IMR-90 (cell line): ENCODE data around the gene COTL1. TPM values are rescaled to one million over a fixed set of nuclear protein-coding genes. Genes with fewer than 3 reads are reported as not detected.
A peak's percentile ranks its signal among the peaks of the same experiment; 100 is the strongest.

Experiments used
- ATAC-seq: fragments of 200-7000 bp; cut with Tn5 transposase; 2 replicates; pipeline ENCODE4 v1.9.1; 2020; ENCODE audit warnings: low read depth, mild to moderate bottlenecking, moderate library complexity
- BruUV-seq: library from RNA; stranded (reverse); fragments of 400-500 nt; replicated peaks from 2 replicates; lab custom pipeline; 2021; lab: Mats Ljungman, UMichigan
- CTCF ChIA-PET: fragments of 300-600 bp; formaldehyde crosslinking; extraction: SDS; loops from one replicate; lab custom pipeline; 2021; ENCODE audit warnings: antibody characterized with exemption; lab: Yijun Ruan, JAX
- POLR2A ChIA-PET: fragments of 300-600 bp; sonication (Branson Sonifier 250); formaldehyde crosslinking; loops from one replicate; lab custom pipeline; 2022; ENCODE audit warnings: antibody characterized with exemption; ENCODE audit not compliant: unreplicated experiment; lab: Charles Lee
- DNase-seq: peaks from one replicate; pipeline ENCODE4 v3.0.0; 2013
- H2AFZ ChIP-seq: replicated peaks from 2 replicates; pipeline ENCODE3; 2013; ENCODE audit warnings: low read length, mild to moderate bottlenecking; ENCODE audit not compliant: poor library complexity
- H2AK5ac ChIP-seq: 2 replicates; pipeline ENCODE4 v1.6.1; 2013; ENCODE audit warnings: low read depth, low read length, inconsistent platforms
- H2AK9ac ChIP-seq: replicated peaks from 2 replicates; pipeline ENCODE3; 2013; ENCODE audit warnings: mild to moderate bottlenecking, low read depth, low read length, moderate library complexity; ENCODE audit not compliant: poor library complexity
- H2BK120ac ChIP-seq: 2 replicates; pipeline ENCODE4 v1.6.1; 2013; ENCODE audit warnings: low read depth, low read length, inconsistent platforms
- H2BK15ac ChIP-seq: 3 replicates; pipeline ENCODE4 v1.6.1; 2013; ENCODE audit warnings: low read depth, low read length, inconsistent platforms
- H2BK20ac ChIP-seq: 2 replicates; pipeline ENCODE4 v1.6.1; 2013; ENCODE audit warnings: low read depth, mild to moderate bottlenecking, inconsistent platforms, low read length, moderate library complexity
- H2BK5ac ChIP-seq: 2 replicates; pipeline ENCODE4 v1.6.1; 2013; ENCODE audit warnings: mild to moderate bottlenecking, low read depth, low read length, inconsistent platforms; ENCODE audit not compliant: poor library complexity, severe bottlenecking
- H3K14ac ChIP-seq: replicated peaks from 2 replicates; pipeline ENCODE4 v1.6.1; 2013; ENCODE audit warnings: low read depth, low read length, inconsistent platforms
- H3K18ac ChIP-seq: 2 replicates; pipeline ENCODE4 v1.6.1; 2013; ENCODE audit warnings: low read depth, low read length, control low read depth
- H3K23ac ChIP-seq: 2 replicates; pipeline ENCODE4 v1.6.1; 2013; ENCODE audit warnings: low read depth, low read length, inconsistent platforms
- H3K27ac ChIP-seq: 2 replicates; pipeline ENCODE4 v1.5.1; 2013; ENCODE audit warnings: mild to moderate bottlenecking, control low read depth, low read length; ENCODE audit not compliant: insufficient read depth
- H3K27me3 ChIP-seq: 2 replicates; pipeline ENCODE4 v1.6.1; 2013; ENCODE audit warnings: low read length; ENCODE audit not compliant: control insufficient read depth, insufficient read depth
- H3K36me3 ChIP-seq: 2 replicates; pipeline ENCODE4 v1.6.1; 2013; ENCODE audit warnings: low read length, mixed read lengths; ENCODE audit not compliant: control insufficient read depth, insufficient read depth
- H3K4ac ChIP-seq: 2 replicates; pipeline ENCODE4 v1.6.1; 2013; ENCODE audit warnings: low read depth, low read length, inconsistent platforms
- H3K4me1 ChIP-seq: 2 replicates; pipeline ENCODE4 v1.6.1; 2013; ENCODE audit warnings: low read length, mixed read lengths; ENCODE audit not compliant: control insufficient read depth, insufficient read depth
- H3K4me2 ChIP-seq: 2 replicates; pipeline ENCODE4 v1.6.1; 2013; ENCODE audit warnings: low read depth, mild to moderate bottlenecking, control low read depth, low read length, moderate library complexity
- H3K4me3 ChIP-seq: 2 replicates; pipeline ENCODE4 v1.5.1; 2013; ENCODE audit warnings: low read depth, mild to moderate bottlenecking, control low read depth, low read length, moderate library complexity; ENCODE audit not compliant: insufficient read depth
- H3K56ac ChIP-seq: 2 replicates; pipeline ENCODE4 v1.6.1; 2013; ENCODE audit warnings: low read length, inconsistent platforms; ENCODE audit not compliant: insufficient read depth; ENCODE audit errors: extremely low read depth
- H3K79me1 ChIP-seq, 2 experiments: 2 replicates each; pipeline ENCODE4 v1.6.1; 2013; ENCODE audit warnings: low read length in 2 of 2, inconsistent platforms in 1 of 2, low read depth in 1 of 2
- H3K9ac ChIP-seq: 2 replicates; pipeline ENCODE4 v1.6.1; 2013; ENCODE audit warnings: low read depth, low read length, control low read depth
- H3K9me1 ChIP-seq: 2 replicates; pipeline ENCODE4 v1.6.1; 2013; ENCODE audit warnings: low read length, inconsistent platforms; ENCODE audit not compliant: insufficient read depth
- H3K9me3 ChIP-seq: 2 replicates; pipeline ENCODE4 v1.6.1; 2013; ENCODE audit warnings: low read length; ENCODE audit not compliant: control insufficient read depth, insufficient read depth
- H4K20me1 ChIP-seq: 2 replicates; pipeline ENCODE4 v1.6.1; 2013; ENCODE audit warnings: low read length, inconsistent platforms; ENCODE audit not compliant: insufficient read depth
- H4K5ac ChIP-seq: 2 replicates; pipeline ENCODE4 v1.6.1; 2013; ENCODE audit warnings: mild to moderate bottlenecking, low read depth, low read length, control low read depth
- H4K8ac ChIP-seq, 2 experiments: 2 replicates each; pipeline ENCODE4 v1.6.1; 2013; ENCODE audit warnings: low read depth in 2 of 2, low read length in 2 of 2, control low read depth in 1 of 2, inconsistent platforms in 1 of 2
- H4K91ac ChIP-seq: 2 replicates; pipeline ENCODE4 v1.6.1; 2013; ENCODE audit warnings: low read depth, low read length, inconsistent platforms; ENCODE audit not compliant: insufficient read depth
- CEBPB ChIP-seq: IDR thresholded peaks from 2 replicates; pipeline ENCODE4 v1.6.1; 2012; ENCODE audit warnings: low read depth, low read length, improper control_type of control experiment
- FOS ChIP-seq: fragments of 150-350 bp; IDR thresholded peaks from 2 replicates; pipeline ENCODE4 v1.6.1; 2016; ENCODE audit warnings: low read depth, low read length
- WGBS, 2 experiments: methylation state at CpG; one replicate each; pipeline versions ENCODE4 v1.1.5 to v1.1.7; 2013; ENCODE audit warnings: missing lambda C conversion rate in 2 of 2; ENCODE audit not compliant: insufficient read length in 1 of 2; ENCODE audit errors: extremely low coverage in 2 of 2; 5-methylcytosine and 5-hydroxymethylcytosine counted together
- dilution Hi-C: fragments of 300-500 bp; cut with HindIII; formaldehyde crosslinking; loops from one replicate; pipeline ENCODE4 v1.14.3; 2018; ENCODE audit warnings: low sequenced_read_pairs; ENCODE audit not compliant: unreplicated experiment
- in situ Hi-C: fragments of 300-500 bp; cut with MboI; formaldehyde crosslinking; loops from 3 replicates; pipeline ENCODE4 v1.14.3; 2019; ENCODE audit warnings: low sequenced_read_pairs, inconsistent platforms, mixed read lengths
- intact Hi-C: fragments of 100-400 bp; cut with micrococcal nuclease; formaldehyde crosslinking; loops from 2 replicates; pipeline ENCODE4 v1.10.0; 2022
- polyA plus RNA-seq, 3 experiments: library from polyadenylated mRNA; depleted of rRNA; stranded (reverse); fragments of >200 nt; gene quantifications; 2 replicates each; pipeline ENCODE4 v1.2.3, GENCODE V29; 2012; ENCODE audit warnings: low replicate concordance in 1 of 3
- total RNA-seq: library from RNA; depleted of rRNA; stranded (reverse); fragments of >200 nt; gene quantifications from 2 replicates; pipeline ENCODE4 v1.2.3, GENCODE V29; 2012
- TF ChIP-seq, protein P1 (sequence below): fragments of 150-350 bp; IDR thresholded peaks from 2 replicates; pipeline ENCODE4 v1.6.1; 2016; ENCODE audit warnings: low read depth, mild to moderate bottlenecking, low read length, moderate library complexity, borderline replicate concordance

COTL1 gene
- total and polyA plus RNA-seq, 2 of the 4 experiments (the other 2 are of a cell fraction) = 144 to 258 TPM

DNA sequence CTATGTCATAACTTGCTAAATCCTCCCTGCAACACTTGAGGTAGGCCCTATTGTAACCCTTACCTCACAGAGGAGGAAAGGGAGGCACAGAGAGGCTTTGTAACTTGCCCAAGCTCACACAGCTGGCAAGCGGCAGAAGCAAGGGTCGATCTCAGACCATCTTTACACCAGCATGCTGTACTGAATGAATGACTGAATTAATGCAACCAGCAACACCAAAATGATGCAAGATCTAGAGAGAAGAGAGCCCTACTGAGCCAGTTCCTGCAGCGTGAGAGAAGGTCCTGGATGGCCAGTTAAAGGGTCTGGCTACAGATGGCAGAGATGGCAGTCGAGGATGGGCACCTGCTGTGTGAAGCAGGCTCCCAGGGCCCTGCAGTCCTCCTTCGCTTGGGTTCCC is 22.3 kb upstream of the COTL1 start:
- Histone ChIP-seq H3K9me1 (peaks cover 23% of the 10 kb centered on the region), H4K91ac (no peak overlapping the region; the same call in 1 of the 2 replicates), H3K4me3 (no peak overlapping the region), H4K20me1 (no peaks in the 10 kb centered on the region), H2BK120ac (peak overlapping the region; percentile 36; the same call in 1 of the 2 replicates), H3K36me3 (no peaks in the 10 kb centered on the region), H3K27ac (no peak overlapping the region), H2AK5ac (peak overlapping the region; percentile 80; the same call in 1 of the 2 replicates), H3K14ac (peak overlapping the region; percentile 69; the same call in 1 of the 2 replicates), H3K4me1 (peaks cover 27% of the 10 kb centered on the region), H2AFZ (no peak overlapping the region), H3K4me2 (no peak overlapping the region), H2BK15ac (peak overlapping the region; percentile 21; the same call in 1 of the 3 replicates), H3K56ac (no peak overlapping the region), H3K27me3 (no peaks in the 10 kb centered on the region), H3K79me1 (peaks cover 0 to 21% of the 10 kb centered on the region in 2 experiments; a peak in 2 of 4 replicates), H2BK5ac (no peak overlapping the region), H3K9ac (no peak overlapping the region), H2AK9ac (no peak overlapping the region), H3K23ac (no peak overlapping the region), H3K18ac (no peak overlapping the region), H4K8ac (peak overlapping the region in 1 of 2 experiments; percentile 17; a peak in 1 of 4 replicates), H3K9me3 (no peaks in the 10 kb centered on the region), H4K5ac (peak overlapping the region; percentile 6; the same call in 1 of the 2 replicates), H3K4ac (no peak overlapping the region; the same call in 1 of the 2 replicates), H2BK20ac (no peak overlapping the region; the same call in 1 of the 2 replicates)
- no TSS peak for BruUV-seq
- WGBS, 2 experiments = 100% methylated on average over 2 of the region's 5 CpGs; no CpG with 5 or more reads in 1 of the 2 experiments
- in situ Hi-C loops (loop anchor here (25.0 kb wide), 2 partner anchors 322 to 353 kb away; partner anchors contain the start of gene WFDC1), dilution Hi-C loops (no loop called here), intact Hi-C loops (no loop called here)
- DNase-seq (no peak), ATAC-seq (no peak)
- no peak for TF ChIP-seq CEBPB
- TF ChIP-seq FOS = no peak
- TF ChIP-seq, protein P1, sequence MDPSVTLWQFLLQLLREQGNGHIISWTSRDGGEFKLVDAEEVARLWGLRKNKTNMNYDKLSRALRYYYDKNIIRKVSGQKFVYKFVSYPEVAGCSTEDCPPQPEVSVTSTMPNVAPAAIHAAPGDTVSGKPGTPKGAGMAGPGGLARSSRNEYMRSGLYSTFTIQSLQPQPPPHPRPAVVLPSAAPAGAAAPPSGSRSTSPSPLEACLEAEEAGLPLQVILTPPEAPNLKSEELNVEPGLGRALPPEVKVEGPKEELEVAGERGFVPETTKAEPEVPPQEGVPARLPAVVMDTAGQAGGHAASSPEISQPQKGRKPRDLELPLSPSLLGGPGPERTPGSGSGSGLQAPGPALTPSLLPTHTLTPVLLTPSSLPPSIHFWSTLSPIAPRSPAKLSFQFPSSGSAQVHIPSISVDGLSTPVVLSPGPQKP = no peak
- ChIA-PET CTCF (interaction anchor here (1.6 kb wide), 1 partner anchor 86 kb away, joined by 3 read pairs; no protein-coding TSS in a partner anchor), POLR2A (no interaction called here)
